Keratinocyte (primary cell): ENCODE data around the gene HOMER1.

Source experiments
- CTCF ChIP-seq, 3 experiments: IDR thresholded peaks in 1 of 3; conservative IDR thresholded peaks in 1 of 3; optimal IDR thresholded peaks in 1 of 3; 2 replicates in 2 of 3; 3 replicates in 1 of 3; pipeline versions ENCODE3 to v1.5.1; 2011; ENCODE audit warnings: low read length in 3 of 3, mild to moderate bottlenecking in 3 of 3, moderate library complexity in 2 of 3, control low read depth in 1 of 3, inconsistent platforms in 1 of 3; ENCODE audit not compliant: insufficient read depth in 2 of 3; ENCODE audit errors: extremely low read depth in 1 of 3
- EZH2 ChIP-seq: IDR thresholded peaks from one replicate; pipeline ENCODE4 v1.6.1; 2012; ENCODE audit warnings: inconsistent platforms, mild to moderate bottlenecking, low read length, moderate library complexity

- TF ChIP-seq CTCF (optimal IDR thresholded peaks at IDR 0.05 in 1 of 3, IDR thresholded peaks at IDR 0.05 in 1 of 3, conservative IDR thresholded peaks at IDR 0.05 in 1 of 3; ENCODE audit: extremely low read depth in 1 of 3, insufficient read depth in 2 of 3, low read length in 3 of 3) (no peak), EZH2 (no peak)
Observed at GRCh38 chr5:79386679-79387078, 127.3 kb downstream of the HOMER1 start.
